ENCODE results near the gene PTPN1. TPM values are rescaled to one million over a fixed set of nuclear protein-coding genes. Genes with fewer than 3 reads are reported as not detected.

PTPN1 gene
- total RNA-seq, 1 experiment from 2014 or later, result 30.8 TPM

DNA sequence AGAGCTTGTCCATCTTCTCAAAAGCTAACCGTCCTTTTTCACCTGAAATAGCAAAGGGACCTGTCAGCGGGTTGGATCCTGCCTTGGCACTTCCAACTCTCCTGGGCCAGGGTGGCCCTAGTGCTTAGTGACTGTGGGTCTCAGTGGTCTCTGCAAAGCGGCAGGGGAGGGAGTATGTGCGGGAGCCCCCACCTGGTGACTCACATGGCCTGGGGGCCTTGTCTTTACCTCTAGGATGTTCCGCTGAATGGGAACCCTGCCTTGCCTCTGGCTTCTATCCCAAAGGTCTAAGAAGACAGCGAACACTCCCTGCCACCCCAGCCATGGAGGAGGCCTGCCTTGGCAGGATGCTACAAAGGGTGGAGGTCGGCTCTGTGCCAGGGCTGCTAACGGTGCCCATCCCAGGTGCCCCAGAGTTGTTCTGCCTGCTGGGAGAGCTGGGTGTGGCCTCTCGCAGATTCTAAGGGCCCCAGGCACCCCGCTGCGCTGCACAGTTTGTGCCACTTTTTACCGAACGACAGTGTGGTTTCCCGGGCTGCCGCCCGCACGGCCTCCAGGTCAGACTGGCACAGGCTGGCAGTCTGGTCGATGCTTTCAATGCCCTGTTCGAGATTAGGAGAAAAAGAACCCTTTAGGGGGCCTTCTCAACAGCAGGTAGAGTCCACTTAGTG is 77.2 kb downstream of the PTPN1 start:
- Histone ChIP-seq H3K79me1 (ENCODE audit: insufficient read depth, low read depth, low read length, poor library complexity, severe bottlenecking) (no peaks in the 10 kb centered on the region), H3K9me3 (ENCODE audit: control insufficient read depth, low read depth, low read length) (no peaks in the 10 kb centered on the region), H3T11ph (ENCODE audit: low read length) (no peak overlapping the region), H2BK20ac (ENCODE audit: low read depth, low read length, poor library complexity, severe bottlenecking) (no peak overlapping the region), H4K5ac (ENCODE audit: insufficient read length, low read depth, low read length) (no peak overlapping the region), H2BK12ac (ENCODE audit: insufficient read length, low read depth, low read length) (no peak overlapping the region), H4K20me1 (ENCODE audit: control insufficient read depth, insufficient read depth, insufficient read length) (no peaks in the 10 kb centered on the region), H2BK5ac (ENCODE audit: insufficient read length, low read length) (no peak overlapping the region), H4K91ac (ENCODE audit: insufficient read length, low read depth, low read length) (no peak overlapping the region), H3K18ac (ENCODE audit: insufficient read length, low read depth, low read length) (no peak overlapping the region), H3K23me2 (ENCODE audit: insufficient read length, low read depth, low read length, poor library complexity, severe bottlenecking) (no peaks in the 10 kb centered on the region), H3K4me1 (ENCODE audit: insufficient read depth, low read length) (no peaks in the 10 kb centered on the region), H3K79me2 (ENCODE audit: insufficient read depth, low read length) (no peaks in the 10 kb centered on the region), H4K8ac (replicated peaks; ENCODE audit: insufficient read length, low read depth, low read length) (no peak overlapping the region), H2AFZ (ENCODE audit: low read length) (no peak overlapping the region), H3K9ac (ENCODE audit: extremely low read depth, insufficient read length, low read length) (no peak overlapping the region), H2AK5ac (ENCODE audit: insufficient read length, low read length) (no peak overlapping the region), H2BK15ac (ENCODE audit: low read depth, low read length) (no peak overlapping the region), H3K56ac (ENCODE audit: insufficient read length, low read depth, low read length) (no peak overlapping the region), H3K27me3 (ENCODE audit: insufficient read depth, low read length) (no peaks in the 10 kb centered on the region), H3K4me2 (ENCODE audit: insufficient read depth, insufficient read length, low read length) (no peak overlapping the region), H3K27ac (ENCODE audit: insufficient read length, low read depth, low read length) (no peak overlapping the region), H3K23ac (ENCODE audit: insufficient read length, low read depth, low read length) (no peak overlapping the region), H2BK120ac (ENCODE audit: low read depth, low read length, poor library complexity, severe bottlenecking) (no peak overlapping the region), H3K14ac (ENCODE audit: insufficient read depth, low read length) (no peak overlapping the region), H3K4ac (ENCODE audit: low read depth, low read length) (no peak overlapping the region)
- WGBS (ENCODE audit: extremely low coverage, insufficient read length, low lambda C conversion rate), result no CpG with 5 or more reads among the region's 19 CpGs
- H3K27ac Mint-ChIP-seq, result no peak overlapping the region
- H3K4me3 Mint-ChIP-seq, result no peak overlapping the region
- peaks cover 0 to 3% of the 10 kb centered on the region in 2 experiments; a peak in 1 of 5 replicates for H3K9me3 Mint-ChIP-seq
- no peaks in the 10 kb centered on the region for H3K27me3 Mint-ChIP-seq (ENCODE audit: low read depth)
- TF ChIP-seq, protein P1, sequence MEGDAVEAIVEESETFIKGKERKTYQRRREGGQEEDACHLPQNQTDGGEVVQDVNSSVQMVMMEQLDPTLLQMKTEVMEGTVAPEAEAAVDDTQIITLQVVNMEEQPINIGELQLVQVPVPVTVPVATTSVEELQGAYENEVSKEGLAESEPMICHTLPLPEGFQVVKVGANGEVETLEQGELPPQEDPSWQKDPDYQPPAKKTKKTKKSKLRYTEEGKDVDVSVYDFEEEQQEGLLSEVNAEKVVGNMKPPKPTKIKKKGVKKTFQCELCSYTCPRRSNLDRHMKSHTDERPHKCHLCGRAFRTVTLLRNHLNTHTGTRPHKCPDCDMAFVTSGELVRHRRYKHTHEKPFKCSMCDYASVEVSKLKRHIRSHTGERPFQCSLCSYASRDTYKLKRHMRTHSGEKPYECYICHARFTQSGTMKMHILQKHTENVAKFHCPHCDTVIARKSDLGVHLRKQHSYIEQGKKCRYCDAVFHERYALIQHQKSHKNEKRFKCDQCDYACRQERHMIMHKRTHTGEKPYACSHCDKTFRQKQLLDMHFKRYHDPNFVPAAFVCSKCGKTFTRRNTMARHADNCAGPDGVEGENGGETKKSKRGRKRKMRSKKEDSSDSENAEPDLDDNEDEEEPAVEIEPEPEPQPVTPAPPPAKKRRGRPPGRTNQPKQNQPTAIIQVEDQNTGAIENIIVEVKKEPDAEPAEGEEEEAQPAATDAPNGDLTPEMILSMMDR (conservative IDR thresholded peaks at IDR 0.05), result no peak
- H3K36me3 Mint-ChIP-seq (ENCODE audit: insufficient read depth in 1 of 3, low read depth in 3 of 3), result peaks cover 3 to 25% (median 20%) of the 10 kb centered on the region in 3 experiments; a peak in 6 of 7 replicates
- H3K4me1 Mint-ChIP-seq, result no peaks in the 10 kb centered on the region
- no peak for DNase-seq
